ENCODE measurements around the gene MTERF2. TPM values are rescaled to one million over a fixed set of nuclear protein-coding genes. Genes with fewer than 3 reads are reported as not detected.

MTERF2 gene
- total RNA-seq, 3 donors from 2014 or later (not counting 1 experiment from before 2014, with no cell fraction given): 12.5 to 24.0 (median 15.1) TPM

DNA sequence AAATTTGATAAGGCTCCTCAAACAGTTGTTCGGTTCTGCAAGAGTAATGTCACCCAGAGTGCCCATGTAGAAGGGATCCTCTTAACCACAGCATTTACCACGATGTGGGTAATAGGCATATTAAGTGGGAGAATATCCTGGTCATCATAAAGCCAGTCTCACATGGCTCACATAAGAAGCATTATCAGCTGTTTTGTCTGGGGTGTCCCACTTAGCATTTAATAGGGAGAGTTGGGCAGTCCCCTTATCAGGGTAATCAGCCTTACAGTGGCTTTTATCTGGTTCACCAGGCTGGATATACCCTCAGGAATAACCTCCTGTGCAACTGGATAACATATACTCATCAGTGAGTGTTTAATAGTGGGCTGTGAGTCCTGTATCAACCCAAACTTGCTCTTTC, 44.2 kb downstream of the MTERF2 start:
- WGBS (ENCODE audit: insufficient coverage): 80% methylated on average over 1 of the region's 2 CpGs
- no peak overlapping the region for H3K4me3 ChIP-seq (ENCODE audit: low read length)
- intact Hi-C loops (cut with micrococcal nuclease): no loop called here
- H3K27ac ChIP-seq (ENCODE audit: low read length): no peak overlapping the region
- DNase-seq: no peak
- TF ChIP-seq, protein P1, sequence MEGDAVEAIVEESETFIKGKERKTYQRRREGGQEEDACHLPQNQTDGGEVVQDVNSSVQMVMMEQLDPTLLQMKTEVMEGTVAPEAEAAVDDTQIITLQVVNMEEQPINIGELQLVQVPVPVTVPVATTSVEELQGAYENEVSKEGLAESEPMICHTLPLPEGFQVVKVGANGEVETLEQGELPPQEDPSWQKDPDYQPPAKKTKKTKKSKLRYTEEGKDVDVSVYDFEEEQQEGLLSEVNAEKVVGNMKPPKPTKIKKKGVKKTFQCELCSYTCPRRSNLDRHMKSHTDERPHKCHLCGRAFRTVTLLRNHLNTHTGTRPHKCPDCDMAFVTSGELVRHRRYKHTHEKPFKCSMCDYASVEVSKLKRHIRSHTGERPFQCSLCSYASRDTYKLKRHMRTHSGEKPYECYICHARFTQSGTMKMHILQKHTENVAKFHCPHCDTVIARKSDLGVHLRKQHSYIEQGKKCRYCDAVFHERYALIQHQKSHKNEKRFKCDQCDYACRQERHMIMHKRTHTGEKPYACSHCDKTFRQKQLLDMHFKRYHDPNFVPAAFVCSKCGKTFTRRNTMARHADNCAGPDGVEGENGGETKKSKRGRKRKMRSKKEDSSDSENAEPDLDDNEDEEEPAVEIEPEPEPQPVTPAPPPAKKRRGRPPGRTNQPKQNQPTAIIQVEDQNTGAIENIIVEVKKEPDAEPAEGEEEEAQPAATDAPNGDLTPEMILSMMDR (IDR thresholded peaks at IDR 0.05): no peak
- no peak overlapping the region for H3K27ac Mint-ChIP-seq
- no peak overlapping the region for H3K4me3 Mint-ChIP-seq
- peaks cover 15 to 22% of the 10 kb centered on the region in 2 donors for H3K27me3 Mint-ChIP-seq (ENCODE audit: low read depth in 2 of 2)
- no peaks in the 10 kb centered on the region for H3K36me3 ChIP-seq (ENCODE audit: control insufficient read depth, insufficient read depth, low read length)
- H3K9me3 Mint-ChIP-seq: no peaks in the 10 kb centered on the region
- no peaks in the 10 kb centered on the region for H3K9me3 ChIP-seq (ENCODE audit: control insufficient read depth, insufficient read depth, low read length)
- H3K4me1 Mint-ChIP-seq: no peaks in the 10 kb centered on the region
- no peak for ATAC-seq
- H3K4me1 ChIP-seq (ENCODE audit: control insufficient read depth, insufficient read depth, low read length): no peaks in the 10 kb centered on the region
- H3K27me3 ChIP-seq (ENCODE audit: control insufficient read depth, insufficient read depth, low read length): peaks cover 2% of the 10 kb centered on the region
- H3K36me3 Mint-ChIP-seq: no peaks in the 10 kb centered on the region

DNA sequence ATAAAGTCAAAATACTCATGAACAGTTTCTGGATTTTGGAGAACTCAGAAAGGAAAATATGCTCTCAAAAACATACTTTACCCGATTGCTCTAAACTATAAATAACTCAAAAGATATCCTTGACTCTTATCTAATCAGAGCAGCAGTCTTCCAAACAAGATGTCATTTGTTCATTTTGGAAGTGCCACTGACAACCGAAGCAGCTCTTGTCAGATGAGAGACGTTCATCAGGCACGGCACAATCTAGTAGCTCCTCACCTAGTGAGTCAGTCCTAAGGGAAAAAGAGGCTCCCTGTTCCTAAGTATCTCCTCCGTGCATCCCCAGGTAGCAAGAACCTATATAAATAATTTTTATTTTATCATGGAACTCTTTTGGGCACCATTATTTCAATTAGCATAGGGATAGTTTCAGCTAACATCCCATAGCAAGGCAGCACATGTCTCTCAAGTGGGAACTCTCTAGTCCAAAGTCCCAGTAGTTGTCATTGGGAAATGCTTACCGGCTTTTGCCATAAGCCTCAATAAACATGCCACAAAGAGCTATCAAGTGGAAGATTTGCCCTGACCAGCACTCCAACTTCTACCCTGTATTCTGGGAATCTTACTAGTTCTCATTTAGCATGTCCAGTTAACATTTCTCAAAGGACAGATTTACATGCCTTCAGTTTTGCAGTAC, 45.3 kb downstream of the MTERF2 start:
- H3K9me3 ChIP-seq (ENCODE audit: control insufficient read depth, insufficient read depth, low read length): no peaks in the 10 kb centered on the region
- H3K4me1 ChIP-seq (ENCODE audit: control insufficient read depth, insufficient read depth, low read length): no peaks in the 10 kb centered on the region
- H3K4me3 ChIP-seq (ENCODE audit: low read length): no peak overlapping the region
- Mint-ChIP-seq H3K9me3 (no peaks in the 10 kb centered on the region), H3K4me1 (no peaks in the 10 kb centered on the region), H3K36me3 (no peaks in the 10 kb centered on the region), H3K27ac (no peak overlapping the region), H3K27me3 (ENCODE audit: low read depth in 2 of 2) (peaks cover 15 to 16% of the 10 kb centered on the region in 2 donors), H3K4me3 (no peak overlapping the region)
- intact Hi-C loops (cut with micrococcal nuclease): no loop called here
- H3K36me3 ChIP-seq (ENCODE audit: control insufficient read depth, insufficient read depth, low read length): no peaks in the 10 kb centered on the region
- peaks cover 2% of the 10 kb centered on the region for H3K27me3 ChIP-seq (ENCODE audit: control insufficient read depth, insufficient read depth, low read length)
- TF ChIP-seq, protein P1 (IDR thresholded peaks at IDR 0.05): no peak
- H3K27ac ChIP-seq (ENCODE audit: low read length): no peak overlapping the region
- ATAC-seq (no peak), DNase-seq (no peak)
- WGBS (ENCODE audit: insufficient coverage): 72% methylated on average over 5 of the region's 6 CpGs

DNA sequence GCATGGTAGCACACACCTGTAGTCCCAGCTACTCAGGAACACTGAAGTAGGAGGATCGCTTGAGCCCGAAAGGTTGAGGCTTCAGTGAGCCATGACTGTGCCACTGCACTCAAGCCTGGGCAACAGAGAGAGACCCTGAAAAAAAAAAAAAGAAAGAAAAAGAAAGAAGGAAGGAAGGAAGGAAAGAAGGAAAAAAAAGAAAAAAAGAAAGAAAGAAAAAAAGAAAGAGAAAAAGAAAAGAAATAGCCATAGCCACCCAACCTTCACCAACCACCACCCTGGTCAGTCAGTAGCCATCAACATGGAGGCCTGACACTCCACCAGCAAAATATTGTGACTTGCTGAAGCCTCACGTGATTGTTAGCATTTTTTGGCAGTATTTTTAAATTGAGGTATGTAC, 52.7 kb downstream of the MTERF2 start:
- Histone ChIP-seq H3K36me3 (ENCODE audit: control insufficient read depth, insufficient read depth, low read length) (no peaks in the 10 kb centered on the region), H3K27me3 (ENCODE audit: control insufficient read depth, insufficient read depth, low read length) (peaks cover 6% of the 10 kb centered on the region), H3K4me1 (ENCODE audit: control insufficient read depth, insufficient read depth, low read length) (no peaks in the 10 kb centered on the region), H3K27ac (ENCODE audit: low read length) (no peak overlapping the region), H3K9me3 (ENCODE audit: control insufficient read depth, insufficient read depth, low read length) (no peaks in the 10 kb centered on the region), H3K4me3 (ENCODE audit: low read length) (no peak overlapping the region)
- 97% methylated on average over 2 of the region's 3 CpGs for WGBS (ENCODE audit: insufficient coverage)
- no peaks in the 10 kb centered on the region for H3K36me3 Mint-ChIP-seq
- no peak overlapping the region for H3K4me3 Mint-ChIP-seq
- H3K27me3 Mint-ChIP-seq (ENCODE audit: low read depth in 2 of 2): peaks cover 30 to 42% of the 10 kb centered on the region in 2 donors
- TF ChIP-seq, protein P1 (IDR thresholded peaks at IDR 0.05): no peak
- H3K4me1 Mint-ChIP-seq: no peaks in the 10 kb centered on the region
- no peak overlapping the region for H3K27ac Mint-ChIP-seq
- ATAC-seq: no peak
- DNase-seq: no peak
- intact Hi-C loops (cut with micrococcal nuclease): no loop called here
- H3K9me3 Mint-ChIP-seq: no peaks in the 10 kb centered on the region

Other genes starting within 250 kb of the MTERF2 start
- 10 to 100 TPM; 12.1 to 21.3 (median 15.5) TPM for gene RIC8B, start 212.5 kb downstream of the MTERF2 start, total RNA-seq
- 10 to 100 TPM; 24.1 to 37.5 (median 34.4) TPM for gene TMEM263, start 31.2 kb downstream of the MTERF2 start, total RNA-seq
- gene CRY1, start 106.4 kb upstream of the MTERF2 start, total RNA-seq: 100 to 1,000 TPM in 2 of 3 donors, 10 to 100 TPM in 1; 71.1 to 124 (median 115) TPM